Calu3 (cell line): Measurements from ENCODE around the gene TCIRG1. TPM values are rescaled to one million over a fixed set of nuclear protein-coding genes. Genes with fewer than 3 reads are reported as not detected.

Experiments used
- BruUV-seq: library from RNA; stranded (reverse); fragments of 400-500 nt; replicated peaks from 2 replicates; lab custom pipeline; 2021; lab: Mats Ljungman, UMichigan
- CTCF ChIA-PET: fragments of 300-600 bp; sonication (Branson Sonifier 250); formaldehyde crosslinking; loops from one replicate; lab custom pipeline; 2022; ENCODE audit warnings: antibody characterized with exemption; lab: Charles Lee
- DNase-seq: peaks from one replicate; pipeline ENCODE4 v3.0.0; 2022
- H3K27ac Mint-ChIP-seq: one replicate; pipeline ENCODE4 v1.8.0; 2022; ENCODE audit warnings: mixed read lengths; ENCODE audit not compliant: unreplicated experiment
- H3K27me3 Mint-ChIP-seq: one replicate; pipeline ENCODE4 v1.8.0; 2022; ENCODE audit warnings: mixed read lengths; ENCODE audit not compliant: unreplicated experiment
- H3K36me3 Mint-ChIP-seq: one replicate; pipeline ENCODE4 v1.8.0; 2022; ENCODE audit warnings: mild to moderate bottlenecking, moderate library complexity, mixed read lengths; ENCODE audit not compliant: insufficient read depth, unreplicated experiment
- H3K4me1 Mint-ChIP-seq: one replicate; pipeline ENCODE4 v1.8.0; 2022; ENCODE audit warnings: mild to moderate bottlenecking, low read depth, mixed read lengths; ENCODE audit not compliant: unreplicated experiment
- H3K4me3 Mint-ChIP-seq: one replicate; pipeline ENCODE4 v1.8.0; 2022; ENCODE audit warnings: mild to moderate bottlenecking, low read depth, moderate library complexity, mixed read lengths; ENCODE audit not compliant: unreplicated experiment
- H3K9me3 Mint-ChIP-seq: one replicate; pipeline ENCODE4 v1.8.0; 2022; ENCODE audit warnings: low read depth, mixed read lengths; ENCODE audit not compliant: unreplicated experiment
- intact Hi-C: fragments of 100-400 bp; cut with micrococcal nuclease; formaldehyde crosslinking; loops from one replicate; pipeline ENCODE4 v1.10.0; 2022; ENCODE audit not compliant: unreplicated experiment
- total RNA-seq: library from RNA; stranded (reverse); gene quantifications from 2 replicates; pipeline ENCODE4 v1.2.3, GENCODE V29; 2022
- TF ChIP-seq, protein P1 (sequence below): fragments of 200-600 bp; IDR thresholded peaks from one replicate; pipeline ENCODE4 v1.8.0; 2022; ENCODE audit warnings: antibody characterized with exemption; ENCODE audit not compliant: unreplicated experiment

Gene TCIRG1
- total RNA-seq, 1 experiment from 2014 or later, result 49.7 TPM

DNA sequence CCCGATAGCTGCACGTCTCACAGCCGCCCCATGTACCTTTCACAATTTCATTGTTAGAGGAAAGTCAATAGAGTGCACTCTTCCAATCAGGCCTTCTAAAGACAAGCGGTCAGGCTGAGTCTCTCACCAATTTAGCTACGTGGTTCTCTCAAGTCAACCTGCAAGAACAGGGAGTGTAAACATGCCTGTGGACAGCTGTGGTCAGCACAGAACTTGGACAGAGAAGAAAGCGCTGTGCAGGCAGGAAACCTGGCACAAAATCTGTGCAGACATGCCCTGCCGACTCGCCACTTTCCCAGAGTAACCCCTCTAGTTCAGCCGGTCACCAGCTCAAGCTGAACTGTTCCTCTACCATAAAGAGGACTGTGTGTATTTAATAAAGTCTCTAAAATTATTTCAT lies 42.9 kb downstream of the TCIRG1 start:
- CTCF ChIA-PET, result interaction anchor here (1.4 kb wide), 1 partner anchor 18 kb away, joined by 3 read pairs; no protein-coding TSS in a partner anchor
- no peak for DNase-seq
- intact Hi-C loops, result no loop called here
- Mint-ChIP-seq H3K36me3 (peaks cover 43% of the 10 kb centered on the region), H3K27me3 (no peaks in the 10 kb centered on the region), H3K27ac (no peak overlapping the region), H3K9me3 (no peaks in the 10 kb centered on the region), H3K4me1 (peaks cover 20% of the 10 kb centered on the region), H3K4me3 (no peak overlapping the region)
- TF ChIP-seq, protein P1, sequence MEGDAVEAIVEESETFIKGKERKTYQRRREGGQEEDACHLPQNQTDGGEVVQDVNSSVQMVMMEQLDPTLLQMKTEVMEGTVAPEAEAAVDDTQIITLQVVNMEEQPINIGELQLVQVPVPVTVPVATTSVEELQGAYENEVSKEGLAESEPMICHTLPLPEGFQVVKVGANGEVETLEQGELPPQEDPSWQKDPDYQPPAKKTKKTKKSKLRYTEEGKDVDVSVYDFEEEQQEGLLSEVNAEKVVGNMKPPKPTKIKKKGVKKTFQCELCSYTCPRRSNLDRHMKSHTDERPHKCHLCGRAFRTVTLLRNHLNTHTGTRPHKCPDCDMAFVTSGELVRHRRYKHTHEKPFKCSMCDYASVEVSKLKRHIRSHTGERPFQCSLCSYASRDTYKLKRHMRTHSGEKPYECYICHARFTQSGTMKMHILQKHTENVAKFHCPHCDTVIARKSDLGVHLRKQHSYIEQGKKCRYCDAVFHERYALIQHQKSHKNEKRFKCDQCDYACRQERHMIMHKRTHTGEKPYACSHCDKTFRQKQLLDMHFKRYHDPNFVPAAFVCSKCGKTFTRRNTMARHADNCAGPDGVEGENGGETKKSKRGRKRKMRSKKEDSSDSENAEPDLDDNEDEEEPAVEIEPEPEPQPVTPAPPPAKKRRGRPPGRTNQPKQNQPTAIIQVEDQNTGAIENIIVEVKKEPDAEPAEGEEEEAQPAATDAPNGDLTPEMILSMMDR, result no peak
- BruUV-seq, result no TSS peak

GRCh38 chr11:68082481-68082880 lies 43.7 kb downstream of the TCIRG1 start:
- no TSS peak for BruUV-seq
- CTCF ChIA-PET, result interaction anchor here (1.4 kb wide), 1 partner anchor 17 kb away, joined by 3 read pairs; no protein-coding TSS in a partner anchor
- H3K36me3 Mint-ChIP-seq, result peaks cover 39% of the 10 kb centered on the region
- H3K27me3 Mint-ChIP-seq, result no peaks in the 10 kb centered on the region
- H3K4me1 Mint-ChIP-seq, result peaks cover 12% of the 10 kb centered on the region
- TF ChIP-seq, protein P1, result no peak
- no peak for DNase-seq
- intact Hi-C loops, result no loop called here
- H3K9me3 Mint-ChIP-seq, result no peaks in the 10 kb centered on the region
- no peak overlapping the region for H3K27ac Mint-ChIP-seq
- H3K4me3 Mint-ChIP-seq, result no peak overlapping the region

DNA sequence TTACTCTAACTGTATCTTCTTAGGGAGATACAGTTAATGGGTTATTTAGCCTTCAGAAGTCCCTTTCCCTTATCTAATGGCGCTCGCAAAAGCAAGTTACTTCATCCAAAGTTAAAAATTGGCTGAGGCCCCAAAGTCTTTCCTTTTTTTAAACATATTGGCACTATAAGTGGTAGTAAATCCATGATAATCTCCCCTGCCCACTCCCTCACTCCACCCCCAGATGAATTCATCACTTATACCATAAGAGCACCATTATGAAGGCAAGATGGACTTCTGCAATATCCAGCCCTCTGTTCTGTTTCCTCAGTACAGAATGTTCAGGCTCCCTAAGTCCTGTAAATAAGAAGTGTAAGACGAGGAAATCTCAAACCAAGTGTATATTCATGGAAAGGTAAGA lies 44.7 kb downstream of the TCIRG1 start:
- Mint-ChIP-seq H3K36me3 (peaks cover 37% of the 10 kb centered on the region), H3K27ac (no peak overlapping the region), H3K4me3 (no peak overlapping the region), H3K27me3 (no peaks in the 10 kb centered on the region), H3K9me3 (no peaks in the 10 kb centered on the region), H3K4me1 (peaks cover 5% of the 10 kb centered on the region)
- no TSS peak for BruUV-seq
- no peak for DNase-seq
- CTCF ChIA-PET, result interaction anchor here (0.7 kb wide), 1 partner anchor 12 kb away, joined by 12 read pairs; no protein-coding TSS in a partner anchor
- intact Hi-C loops, result no loop called here
- TF ChIP-seq, protein P1, result no peak

GRCh38 chr11:68089679-68090078 lies 50.9 kb downstream of the TCIRG1 start:
- CTCF ChIA-PET, result interaction anchor here (1.4 to 1.7 kb wide), 3 partner anchors 8 to 120 kb away, joined by 3 to 7 read pairs (median 4); no protein-coding TSS in a partner anchor
- H3K4me1 Mint-ChIP-seq, result peaks cover 41% of the 10 kb centered on the region
- DNase-seq, result no peak
- intact Hi-C loops, result loop anchor here (5.0 kb wide), 1 partner anchor 118 kb away; no protein-coding TSS in a partner anchor
- no peaks in the 10 kb centered on the region for H3K27me3 Mint-ChIP-seq
- TF ChIP-seq, protein P1, result no peak
- H3K27ac Mint-ChIP-seq, result peak overlapping the region; percentile 63
- peak overlapping the region; percentile 56 for H3K4me3 Mint-ChIP-seq
- peaks cover 25% of the 10 kb centered on the region for H3K36me3 Mint-ChIP-seq
- no peaks in the 10 kb centered on the region for H3K9me3 Mint-ChIP-seq
- BruUV-seq, result no TSS peak
